Ramos (cell line): ENCODE results near the gene PTPRN2.
"Not testable (repeated sequence)": the region's sequence is repeated elsewhere in the genome, so short reads cannot be mapped to it uniquely, and the experiment has no call there.

Experiments
- in situ Hi-C: fragments of 300-500 bp; cut with MboI; formaldehyde crosslinking; loops from one replicate; pipeline ENCODE4 v1.14.3; 2022; ENCODE audit warnings: low sequenced_read_pairs; ENCODE audit not compliant: unreplicated experiment

The PTPRN2 gene

GRCh38 chr7:158587162-158588084 lies at the start of gene PTPRN2:
TSS of gene PTPRN2 (minus strand) at chr7:158587823.
- in situ Hi-C loops = no loop called here

GRCh38 chr7:158633055-158633956 lies 45.7 kb upstream of the PTPRN2 start:
- in situ Hi-C loops = no loop called here

DNA sequence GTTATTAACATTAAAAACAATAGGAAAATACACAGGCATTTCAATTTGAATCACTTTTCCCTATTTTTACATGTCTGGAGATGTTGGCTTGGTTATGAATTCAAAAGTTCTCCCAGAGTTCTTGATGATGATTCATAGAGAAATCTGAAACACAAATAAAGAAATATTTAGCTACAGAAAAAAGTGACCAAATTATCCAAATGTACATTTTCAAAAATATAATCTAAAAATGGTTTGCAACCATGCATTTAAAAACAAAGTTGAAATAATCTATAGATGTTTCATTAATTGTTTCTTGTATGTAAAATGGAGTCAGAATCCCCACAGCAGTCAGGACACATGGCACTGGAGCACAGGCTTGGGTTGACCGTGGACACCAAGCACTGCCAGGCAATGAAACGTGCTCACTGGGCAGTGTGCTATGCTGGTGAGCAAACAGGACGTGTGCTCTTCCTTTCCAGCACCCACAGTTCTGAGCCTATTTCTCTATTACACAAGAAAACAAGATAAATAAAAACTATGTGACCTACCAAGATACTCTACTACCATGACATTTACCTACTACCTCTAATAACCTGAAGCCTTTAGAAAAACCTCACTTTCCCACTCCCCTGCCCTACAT lies 44.1 kb upstream of the PTPRN2 start:
- in situ Hi-C loops = no loop called here

- in situ Hi-C loops = not testable (repeated sequence)
Observed at GRCh38 chr7:158626289-158626688, 38.7 kb upstream of the PTPRN2 start.

DNA sequence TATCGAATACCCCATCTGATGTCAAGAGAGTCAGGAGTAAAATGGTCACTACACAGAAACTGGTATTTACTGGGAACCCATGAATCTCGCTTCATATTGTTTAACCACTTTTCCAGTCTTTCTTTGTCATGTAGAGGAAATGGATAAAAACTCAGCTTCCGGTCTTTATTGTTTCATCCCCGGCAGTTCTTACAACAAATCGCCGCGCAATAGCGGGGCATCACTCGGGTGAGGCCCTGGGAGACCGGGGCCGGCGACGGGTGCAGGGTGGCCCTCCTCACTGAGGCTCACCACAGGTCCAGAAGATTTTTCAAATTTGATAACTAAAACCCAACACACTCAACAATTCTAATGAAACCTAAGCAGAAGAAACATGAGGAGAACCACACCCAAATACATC lies 35.6 kb upstream of the PTPRN2 start:
- in situ Hi-C loops = no loop called here

DNA sequence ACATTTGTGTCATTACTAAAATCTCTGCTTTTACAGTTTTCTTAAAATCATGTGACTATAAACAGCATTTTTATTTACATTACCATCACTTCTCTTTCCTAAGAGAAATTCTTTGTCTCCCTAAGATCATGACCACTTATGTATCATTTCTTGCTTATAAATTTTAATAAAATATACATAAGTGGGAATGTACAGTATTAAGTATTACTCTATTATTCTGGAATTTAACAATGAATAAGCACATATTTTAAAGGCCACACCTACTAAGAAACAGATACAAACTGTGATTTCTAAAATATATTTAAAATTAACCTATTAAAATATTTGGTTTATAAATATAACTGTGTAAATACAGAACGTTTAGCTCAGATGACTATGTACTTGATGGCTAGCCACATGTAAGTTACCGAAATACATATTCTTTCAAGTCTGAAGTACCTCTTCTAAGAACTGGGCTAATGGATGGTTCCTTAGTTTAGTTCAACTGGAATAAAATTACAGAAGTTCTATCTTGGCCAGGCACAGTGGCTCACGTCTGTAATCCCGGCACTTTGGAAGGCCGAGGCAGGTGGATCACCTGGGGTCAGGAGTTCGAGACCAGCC lies 33.3 kb upstream of the PTPRN2 start:
- in situ Hi-C loops = no loop called here

- in situ Hi-C loops = no loop called here
Observed at GRCh38 chr7:158620418-158620817, 32.8 kb upstream of the PTPRN2 start.

DNA sequence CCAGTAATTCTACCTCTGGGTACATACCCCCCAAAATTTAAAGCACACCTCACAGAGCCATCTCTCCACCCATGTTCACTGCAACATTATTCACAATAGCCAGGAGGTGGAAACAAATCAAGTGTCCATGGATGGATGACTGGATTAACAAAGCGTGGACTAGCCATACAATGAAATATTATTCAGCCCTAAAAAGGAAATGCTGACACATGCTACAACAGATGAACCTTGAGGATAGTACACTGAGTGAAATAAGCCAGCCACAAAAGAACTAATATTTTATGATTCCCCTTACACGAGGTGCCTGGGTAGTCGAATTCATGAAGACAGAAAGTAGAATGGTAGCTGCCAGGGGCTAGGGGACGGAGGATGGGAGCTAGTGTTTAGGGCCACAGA lies 31.1 kb upstream of the PTPRN2 start:
- in situ Hi-C loops = no loop called here

DNA sequence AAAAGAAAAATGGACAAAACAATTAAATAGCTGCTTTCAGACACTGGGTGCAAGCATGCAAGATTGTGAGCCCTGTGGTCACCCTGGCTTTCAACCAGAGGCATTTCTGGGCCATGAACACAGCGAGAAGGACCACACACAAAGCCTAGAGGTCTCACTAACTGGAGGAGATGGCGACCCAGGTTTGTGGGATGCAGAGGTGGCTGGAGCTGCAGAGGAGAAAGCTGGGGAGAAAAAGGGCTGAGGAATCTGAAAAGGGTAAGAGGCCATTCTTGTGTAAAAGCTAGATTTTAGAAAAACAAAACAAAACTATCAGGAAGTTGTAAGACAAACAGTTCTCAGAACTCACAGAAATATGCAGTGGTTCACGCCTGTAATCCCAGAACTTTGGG lies 30.1 kb upstream of the PTPRN2 start:
- in situ Hi-C loops = no loop called here

- in situ Hi-C loops = no loop called here
Observed at GRCh38 chr7:158616050-158616449, 28.4 kb upstream of the PTPRN2 start.

DNA sequence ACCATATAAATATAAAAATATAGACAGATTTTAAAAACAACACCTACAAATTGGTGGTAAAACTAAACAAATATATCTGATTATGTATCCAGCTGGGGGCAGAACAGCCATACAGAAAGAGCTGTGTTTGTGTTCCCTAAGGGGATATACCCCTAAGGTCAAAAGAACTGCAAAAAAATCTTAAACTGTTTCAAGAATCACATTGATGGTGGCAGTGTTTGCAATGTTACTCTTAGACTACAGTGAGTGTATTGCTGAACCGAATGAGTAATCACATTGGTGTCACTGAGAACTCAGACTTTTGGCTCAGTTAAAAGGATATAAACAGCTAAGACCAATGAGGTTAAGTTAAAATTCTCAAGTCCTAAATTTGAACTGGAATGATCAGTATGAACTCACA lies 27.1 kb upstream of the PTPRN2 start:
- in situ Hi-C loops = no loop called here

DNA sequence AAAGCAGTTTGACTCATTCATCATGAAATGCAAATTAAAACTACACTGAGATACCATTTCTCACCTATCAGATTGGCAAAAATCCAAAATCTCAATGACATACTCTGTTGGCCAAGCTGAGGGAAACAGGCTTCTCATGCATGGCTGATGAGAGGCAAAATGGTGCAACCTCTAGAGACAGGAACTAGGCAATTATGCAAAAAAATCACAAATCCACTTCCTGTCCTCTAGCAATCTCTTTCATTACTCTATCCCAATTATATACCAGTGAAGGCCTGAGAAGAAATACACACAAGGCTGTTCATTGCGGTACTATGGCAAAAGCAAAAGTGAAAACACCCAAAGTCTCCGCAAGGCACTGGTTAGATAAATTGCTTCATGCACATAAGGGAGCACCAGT lies 25.9 kb upstream of the PTPRN2 start:
- in situ Hi-C loops = no loop called here

- in situ Hi-C loops = no loop called here
Observed at GRCh38 chr7:158612546-158612945, 24.9 kb upstream of the PTPRN2 start.

- in situ Hi-C loops = no loop called here
Observed at GRCh38 chr7:158611541-158611940, 23.9 kb upstream of the PTPRN2 start.

DNA sequence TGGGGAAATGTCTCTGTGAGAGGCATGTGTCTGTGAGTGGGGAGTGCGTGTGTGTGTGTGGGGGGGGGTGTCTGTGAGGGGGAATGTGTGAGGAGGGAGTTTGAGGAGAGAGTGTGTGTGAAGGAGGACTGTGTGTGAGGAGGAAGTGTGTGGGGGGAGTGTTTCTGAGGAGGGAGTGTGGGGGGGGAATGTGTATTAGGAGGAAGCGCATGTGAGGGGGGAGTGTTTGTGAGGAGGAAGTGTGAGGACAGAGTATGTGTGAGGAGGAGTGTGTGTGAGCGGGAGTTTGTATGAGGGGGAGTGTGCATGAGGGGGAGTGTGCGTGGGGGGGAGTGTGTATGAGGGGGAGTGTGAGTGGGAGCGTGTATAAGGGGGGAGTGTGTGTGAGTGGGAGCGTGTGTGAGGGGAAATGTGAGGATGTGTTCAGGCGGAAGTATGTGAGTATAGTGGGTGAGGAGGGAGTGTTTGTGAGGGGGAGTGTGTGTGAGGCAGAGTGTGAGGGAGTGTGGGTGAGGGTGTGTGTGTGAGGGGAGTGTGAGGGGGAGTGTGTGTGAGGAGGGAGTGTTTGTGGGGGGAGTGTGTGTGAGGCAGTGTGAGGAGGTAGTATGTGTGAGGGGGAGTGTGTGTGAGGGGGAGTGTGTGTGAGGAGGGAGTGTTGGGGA lies 21.8 kb upstream of the PTPRN2 start:
- in situ Hi-C loops = no loop called here

DNA sequence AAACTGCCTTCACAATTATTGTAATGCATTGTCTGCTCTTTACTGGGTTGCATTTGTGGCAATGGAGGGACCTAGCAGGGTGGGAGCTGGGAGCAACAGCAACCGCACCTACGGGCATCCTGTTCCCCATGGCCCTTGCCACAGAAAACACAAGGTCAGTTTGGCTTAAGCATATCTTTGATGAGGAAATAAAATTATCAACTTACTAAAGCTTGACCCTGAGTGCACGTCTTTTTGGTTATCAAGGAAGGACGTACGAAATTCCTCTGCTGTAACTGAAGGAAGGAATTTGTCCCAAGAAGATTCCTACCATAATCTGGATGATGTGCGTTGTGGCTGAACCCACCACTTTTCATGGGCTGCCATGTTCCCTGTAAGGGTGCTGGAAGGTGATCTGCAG lies 19.9 kb upstream of the PTPRN2 start:
- in situ Hi-C loops = no loop called here

- in situ Hi-C loops = no loop called here
Observed at GRCh38 chr7:158606671-158607424, 19.2 kb upstream of the PTPRN2 start.

- in situ Hi-C loops = no loop called here
Observed at GRCh38 chr7:158606129-158606528, 18.5 kb upstream of the PTPRN2 start.
